Measurements from ENCODE around the gene ELAVL2.
A peak's percentile ranks its signal among the peaks of the same experiment; 100 is the strongest.

ELAVL2 gene

DNA sequence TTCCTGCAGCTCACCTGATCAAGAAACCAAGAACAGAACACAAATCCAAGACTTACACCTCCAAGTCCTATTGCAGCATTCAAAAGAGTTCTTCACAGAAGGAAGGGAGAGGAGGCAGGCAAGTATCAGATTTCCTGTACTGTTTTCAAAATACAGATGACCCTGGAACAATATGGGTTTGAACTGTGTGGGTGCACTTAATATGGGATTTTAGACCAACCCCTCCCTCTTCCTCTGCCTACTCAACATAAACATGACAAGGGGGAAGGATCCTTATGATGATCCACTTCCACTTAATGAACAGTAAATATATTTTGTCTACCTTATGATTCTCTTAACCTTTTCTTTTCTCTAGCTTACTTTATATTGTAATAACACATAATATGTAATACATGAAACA, 104.6 kb downstream of the ELAVL2 start:
- no peak for DNase-seq

DNA sequence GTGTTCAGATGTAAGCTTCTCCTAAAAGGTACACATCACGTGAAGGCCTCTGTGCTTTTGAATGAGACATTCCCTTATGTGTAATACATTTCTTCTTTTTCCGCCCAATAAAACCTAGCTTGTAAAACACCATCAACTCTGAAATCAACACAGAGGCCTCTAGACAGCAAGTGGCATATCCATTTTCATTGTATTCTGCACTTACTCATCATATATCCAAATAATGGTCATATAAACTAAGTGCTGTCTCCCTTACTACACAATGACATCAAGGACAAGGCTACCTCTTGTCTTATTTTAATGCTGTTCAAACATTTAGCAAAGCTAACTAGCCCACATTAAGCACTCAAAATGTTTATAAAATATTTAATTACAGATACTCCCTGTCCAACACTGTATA, 108.5 kb downstream of the ELAVL2 start:
- no peak for DNase-seq

DNA sequence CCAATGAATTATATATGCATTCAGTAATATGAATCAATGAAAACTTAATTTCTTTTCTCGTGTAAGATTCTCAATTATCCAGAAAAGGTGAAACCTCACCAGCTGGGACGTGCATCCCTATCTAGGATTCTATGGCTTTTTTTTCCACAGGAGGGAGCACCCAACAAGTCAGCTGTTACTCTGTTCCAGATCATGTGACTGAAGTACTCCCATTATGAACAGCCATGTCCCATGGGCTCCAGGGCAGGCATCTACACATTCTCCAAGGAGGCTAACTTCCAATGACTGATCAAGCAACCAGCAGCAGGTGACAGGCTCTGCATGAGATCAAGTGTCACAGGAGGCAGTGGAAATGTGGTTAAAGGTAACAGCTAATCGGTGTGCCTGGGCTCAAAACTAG, 118.8 kb downstream of the ELAVL2 start:
- DNase-seq: no peak

DNA sequence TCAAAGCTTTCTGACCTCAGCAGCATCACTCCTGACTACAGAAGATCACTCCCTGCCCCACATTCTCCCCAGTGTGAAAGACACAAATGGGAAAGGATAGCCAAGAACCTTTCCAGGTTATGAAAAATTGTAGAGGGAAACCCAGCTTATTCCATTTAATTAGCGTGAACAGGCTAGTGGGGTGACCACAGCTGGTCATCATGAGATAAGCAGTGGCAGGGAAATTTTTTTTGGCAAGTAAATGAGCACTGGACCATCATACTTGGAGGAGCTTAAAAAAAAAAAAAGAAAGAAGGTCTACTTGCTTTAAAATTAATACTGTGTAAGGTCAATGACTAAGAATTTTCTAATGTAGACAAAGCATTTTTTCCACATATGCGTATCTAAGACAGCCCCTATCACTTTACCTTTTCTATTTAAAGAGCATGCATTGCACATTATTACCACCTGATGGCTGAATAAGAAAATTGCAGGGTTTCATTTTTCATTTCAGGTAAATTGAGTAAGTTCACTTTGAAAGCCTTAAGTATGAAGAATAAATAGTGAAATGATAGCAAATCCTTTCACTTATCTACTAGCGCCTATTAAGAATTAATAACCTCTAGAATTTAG, 123.6 kb downstream of the ELAVL2 start:
- DNase-seq: no peak

DNA sequence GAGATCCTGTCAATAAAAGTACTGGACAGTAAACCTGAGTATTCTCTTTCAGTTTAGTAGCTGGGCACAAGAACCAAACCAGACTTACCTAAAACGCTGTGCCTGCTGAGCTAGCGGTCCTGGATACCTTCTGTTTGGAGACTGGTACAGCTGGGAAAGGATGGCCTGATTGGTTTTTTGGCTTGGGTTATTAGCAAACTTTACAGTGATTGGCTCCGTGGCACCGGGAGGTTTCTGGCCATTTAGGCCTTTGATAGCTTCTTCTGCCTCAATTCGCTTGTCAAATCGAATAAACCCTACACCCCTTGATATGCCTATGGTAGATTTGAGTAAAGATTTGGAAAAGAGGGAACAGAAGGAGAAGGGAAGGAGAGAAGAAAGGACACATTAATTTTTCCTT, 124.7 kb downstream of the ELAVL2 start:
- DNase-seq: peak; percentile 70 to 92

DNA sequence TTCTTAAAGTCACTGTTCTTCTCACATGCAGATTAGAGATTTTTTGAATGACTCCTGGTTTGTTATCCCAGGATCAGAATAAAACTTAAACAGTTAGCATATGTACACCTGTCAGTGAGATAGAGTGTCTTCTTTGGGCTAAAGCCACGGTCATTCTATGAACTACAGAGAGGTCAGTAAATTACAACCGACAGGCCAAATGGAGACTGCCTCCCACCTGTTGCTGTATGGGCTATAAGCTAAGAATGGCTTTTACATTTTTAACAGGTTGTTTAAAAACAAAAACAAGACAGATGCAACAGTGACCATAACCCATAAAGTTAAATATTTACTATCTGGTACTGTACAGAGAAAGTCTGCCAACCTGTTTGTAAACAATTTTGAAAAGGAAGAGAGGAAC, 125.7 kb downstream of the ELAVL2 start:
- DNase-seq: no peak

DNA sequence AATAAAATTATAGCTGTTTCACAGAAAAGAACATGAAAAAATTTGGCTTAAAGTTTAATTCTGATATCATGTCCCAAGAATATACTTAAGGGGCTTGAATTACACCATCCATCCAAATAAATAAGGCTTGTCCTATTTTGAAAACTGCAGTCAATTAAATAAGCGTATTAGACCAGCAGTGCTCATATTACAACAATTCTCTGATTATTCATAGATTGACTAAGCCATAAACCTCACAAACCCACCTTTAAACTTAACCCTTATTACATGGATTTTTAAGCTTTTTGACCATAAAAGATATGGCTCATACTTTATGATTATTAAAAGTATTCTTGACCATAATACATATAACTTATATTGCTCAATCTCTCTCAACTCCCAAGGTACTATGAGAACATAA, 127.9 kb downstream of the ELAVL2 start:
- DNase-seq: no peak

DNA sequence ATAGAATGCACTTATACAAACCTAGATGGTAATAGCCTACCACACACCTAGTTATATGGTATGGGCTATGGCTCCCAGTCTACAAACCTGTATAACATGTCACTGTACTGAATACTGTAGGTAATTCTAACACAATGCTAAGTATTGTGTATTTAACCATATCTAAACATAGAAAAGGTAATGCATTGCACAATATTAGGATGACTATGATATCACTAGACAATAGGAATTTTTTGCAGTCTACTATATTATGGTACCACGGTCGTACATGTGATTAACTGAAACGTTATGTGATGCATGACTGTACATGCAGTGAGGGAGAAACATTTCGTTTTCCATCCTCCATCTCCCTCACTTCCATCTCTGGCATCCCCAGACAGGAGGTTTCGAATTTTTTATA, 130.5 kb downstream of the ELAVL2 start:
- no peak for DNase-seq

DNA sequence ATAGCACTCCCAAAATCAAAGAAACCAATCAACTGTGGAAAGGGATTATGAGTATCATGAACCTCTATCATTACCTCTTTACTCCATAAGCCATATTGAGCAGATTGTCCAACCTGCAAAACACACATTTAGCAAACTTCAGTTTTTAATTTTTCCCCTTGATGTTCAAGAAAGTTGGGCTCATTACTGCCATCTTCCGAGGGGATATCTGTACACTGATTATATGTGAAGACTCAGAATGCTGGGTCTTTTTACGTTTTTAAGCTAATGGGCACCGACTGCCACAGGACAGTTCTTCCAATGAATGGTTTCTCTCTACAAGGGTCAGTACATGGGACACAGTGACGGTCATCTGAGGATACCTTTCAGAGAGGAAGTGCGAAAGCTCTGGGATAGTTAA, 132.7 kb downstream of the ELAVL2 start:
- DNase-seq: no peak

DNA sequence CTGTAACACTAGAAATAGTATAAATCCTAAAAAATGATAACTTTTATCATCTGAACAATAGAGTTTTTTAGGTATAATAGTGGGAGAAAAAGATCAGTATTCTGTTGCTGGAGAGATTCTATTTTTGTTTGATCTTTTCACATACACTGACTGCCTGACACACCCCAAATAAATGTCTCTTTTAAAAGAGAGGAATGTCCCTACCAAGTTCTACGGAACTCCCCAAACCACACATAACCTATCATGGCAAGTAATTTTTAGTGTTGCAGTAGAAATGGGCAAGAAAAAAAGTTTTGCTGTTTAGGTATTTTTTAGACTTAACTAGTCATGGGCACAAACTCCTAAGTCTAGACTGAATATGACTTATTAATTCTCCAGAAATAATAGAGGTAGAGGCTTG, 139.1 kb downstream of the ELAVL2 start:
- no peak for DNase-seq

DNA sequence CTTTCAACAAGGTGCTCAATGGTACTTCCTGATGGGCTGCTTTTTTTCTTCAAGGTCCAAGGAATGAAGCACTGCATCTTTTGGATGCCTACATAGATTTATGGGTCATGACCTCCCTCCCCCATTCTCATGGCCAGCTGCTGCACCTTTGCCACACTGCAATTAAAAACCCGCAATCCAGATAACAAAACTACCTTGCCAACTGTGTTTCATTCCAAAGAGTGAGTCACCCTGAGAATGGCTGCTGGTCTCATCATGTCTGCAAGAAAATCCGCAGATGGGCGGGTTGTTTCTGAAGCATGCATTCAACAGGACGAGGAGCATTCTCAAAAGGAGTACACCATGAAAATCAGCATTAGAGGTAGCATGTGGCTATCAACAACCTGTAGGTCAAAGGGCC, 139.8 kb downstream of the ELAVL2 start:
- no peak for DNase-seq

DNA sequence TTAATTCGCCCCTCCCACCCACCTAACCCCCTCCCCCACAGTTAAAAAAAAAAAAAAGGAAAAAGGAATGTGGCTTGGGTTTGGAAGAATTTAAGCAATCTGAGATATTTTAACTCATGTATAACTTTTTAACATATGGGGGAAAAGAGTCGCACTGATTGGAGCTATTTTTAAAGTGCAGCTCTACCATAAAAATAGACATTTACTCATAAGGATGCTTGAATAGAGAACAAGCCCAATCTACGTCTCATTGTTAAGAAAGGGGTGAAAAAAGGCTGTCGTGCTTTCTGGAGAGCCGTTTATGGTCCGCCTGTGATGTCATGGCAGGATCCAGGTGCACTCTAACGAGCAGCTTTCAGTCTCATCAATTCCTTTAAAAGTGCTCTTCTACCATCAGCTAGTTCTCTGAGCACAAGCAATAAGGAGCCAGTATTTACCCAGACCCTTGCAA, 142.4 kb downstream of the ELAVL2 start:
- no peak for DNase-seq

DNA sequence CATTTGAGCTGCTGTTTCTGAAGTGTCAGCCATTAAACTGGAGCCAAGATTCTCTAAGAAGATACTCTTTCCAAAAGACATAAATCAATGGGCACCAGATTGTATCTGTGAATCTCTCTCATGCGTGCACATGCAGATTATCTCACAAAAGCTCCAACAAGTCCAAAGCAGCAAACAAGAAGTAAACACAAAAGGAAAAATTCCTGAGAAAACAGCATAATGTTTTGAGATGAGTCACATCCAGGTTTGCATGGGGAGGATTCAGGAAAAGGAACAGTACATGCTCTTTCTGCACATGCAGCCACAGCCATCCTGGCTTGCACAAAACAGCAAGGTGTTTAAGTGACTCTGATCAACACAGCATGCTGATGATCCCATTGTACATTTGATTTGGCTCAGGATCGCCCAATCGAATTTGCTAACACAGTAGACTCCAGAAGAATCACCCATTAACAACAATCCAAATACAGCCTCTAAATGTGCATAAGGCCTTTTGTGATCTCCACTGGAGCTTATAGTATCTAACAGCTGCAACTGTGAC, 143.1 kb downstream of the ELAVL2 start:
- DNase-seq: no peak

DNA sequence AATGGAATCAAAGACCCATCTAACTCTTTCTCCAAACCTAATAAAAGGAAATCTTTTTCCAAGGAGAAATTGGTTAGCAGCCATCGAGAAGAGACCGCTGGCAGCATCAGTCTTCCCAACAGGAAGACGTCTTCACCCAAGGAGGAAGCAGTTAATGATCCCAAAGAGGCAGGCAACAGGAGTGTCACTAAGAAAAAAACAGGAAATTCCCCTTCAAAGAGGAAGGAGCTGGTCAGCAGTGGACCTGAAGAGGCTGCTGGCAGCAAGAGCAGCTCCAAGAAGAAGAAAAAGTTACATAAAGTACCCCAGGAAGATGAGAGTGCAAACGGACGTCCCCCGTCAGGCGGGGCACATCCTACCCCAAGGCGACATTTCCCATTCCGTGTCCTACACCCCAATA, 143.7 kb downstream of the ELAVL2 start:
- no peak for DNase-seq

DNA sequence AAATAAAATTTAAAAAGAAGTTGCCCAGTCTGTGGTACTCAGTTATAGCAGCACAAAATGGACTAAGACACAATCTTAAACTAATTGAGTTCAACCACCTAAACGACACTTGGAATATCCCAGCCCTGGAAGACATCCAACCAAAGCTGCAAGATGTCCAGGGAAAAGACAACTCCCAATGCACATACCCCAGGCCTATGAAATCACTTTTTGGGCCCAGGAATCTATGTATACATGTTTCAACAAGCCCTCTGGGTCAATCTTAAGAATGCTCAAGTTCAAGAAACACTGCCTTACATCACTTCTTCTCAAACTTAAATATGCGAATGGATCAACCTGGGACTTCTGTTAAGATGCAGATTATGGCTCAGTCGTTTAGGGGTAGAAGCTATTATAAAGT, 148.6 kb downstream of the ELAVL2 start:
- DNase-seq: no peak

DNA sequence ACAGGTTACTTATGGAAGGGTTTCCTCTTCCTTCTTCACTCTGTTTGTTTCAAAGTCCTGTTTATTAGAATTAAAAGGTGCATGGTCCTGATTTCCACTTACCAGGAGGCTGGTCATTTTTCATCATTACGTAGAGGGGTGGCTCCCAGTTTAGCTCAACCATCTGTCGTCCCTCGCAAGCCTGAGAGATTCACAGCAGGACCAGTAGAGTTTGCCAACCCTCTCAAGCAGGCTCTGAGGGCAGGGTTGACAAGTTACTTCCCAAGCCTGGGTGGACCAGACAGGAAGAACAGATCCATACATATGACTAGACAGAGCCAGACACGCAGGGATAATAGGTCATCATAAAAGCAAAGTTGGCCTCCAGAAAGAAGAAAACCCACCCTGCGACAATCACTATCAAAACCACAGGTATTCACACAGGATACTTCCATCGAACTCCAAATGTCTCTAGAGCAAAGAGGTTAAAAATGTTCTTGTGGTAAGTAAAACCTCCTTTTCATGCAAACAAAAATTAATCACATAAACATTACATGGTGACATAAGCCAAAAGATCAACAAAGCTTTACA, 151.9 kb downstream of the ELAVL2 start:
- peak; percentile 90 for DNase-seq

DNA sequence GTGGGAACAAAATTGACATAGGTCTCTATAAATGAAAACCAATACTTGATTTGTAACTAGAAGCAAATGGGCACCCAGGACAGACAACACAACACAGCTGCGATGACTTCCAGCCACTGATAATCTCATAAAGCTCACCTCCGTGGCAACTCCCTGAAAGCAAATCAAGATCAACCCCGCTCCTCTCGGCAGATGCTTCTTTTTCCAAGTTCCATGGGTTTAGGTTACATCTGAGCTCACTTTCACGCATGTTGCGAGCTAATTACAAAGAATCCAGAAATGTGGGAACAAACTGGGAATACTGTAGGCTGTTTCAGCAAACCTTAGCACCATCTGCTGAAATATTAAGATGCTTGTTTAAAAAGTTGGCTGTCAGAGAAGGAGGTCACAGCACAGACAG, 153.9 kb downstream of the ELAVL2 start:
- no peak for DNase-seq

DNA sequence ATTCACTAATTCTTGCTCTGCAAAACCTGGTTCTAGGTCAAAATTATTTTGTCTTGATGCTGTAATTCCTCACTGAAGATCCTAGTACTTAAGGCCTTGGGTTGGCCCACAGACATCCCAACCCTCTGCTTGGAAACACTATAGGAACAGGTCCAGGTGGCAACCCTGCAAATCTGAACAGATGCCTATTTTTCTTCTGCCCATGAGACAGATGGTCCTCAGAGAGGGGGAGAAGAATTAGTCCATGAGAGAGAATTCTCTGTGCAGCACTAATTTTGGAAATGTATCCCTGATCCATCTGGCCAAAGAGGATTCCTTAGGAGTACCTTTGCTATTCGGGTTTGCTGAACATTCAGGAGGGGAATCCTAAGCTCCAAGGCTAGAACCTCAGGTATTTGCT, 156.3 kb downstream of the ELAVL2 start:
- peak; percentile 78 to 91 for DNase-seq

DNA sequence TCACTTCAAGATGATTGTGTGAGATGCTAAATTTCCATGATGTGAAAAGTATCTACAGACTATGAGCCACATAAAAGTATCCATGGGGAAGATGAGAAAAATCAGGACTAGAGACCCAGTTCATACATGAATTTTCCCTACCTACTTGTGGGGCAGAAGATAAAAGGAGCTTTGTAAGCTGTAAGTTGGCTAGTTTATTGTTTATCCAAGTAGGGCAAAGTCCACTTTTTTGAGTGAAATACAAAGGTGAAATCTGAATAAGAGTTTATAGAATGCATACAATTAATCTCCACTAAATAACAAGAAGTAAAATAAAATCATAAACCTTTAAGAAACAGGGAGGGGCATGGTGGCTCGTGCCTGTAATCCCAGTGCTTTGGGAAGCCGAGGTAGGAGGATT, 160.4 kb downstream of the ELAVL2 start:
- DNase-seq: no peak

DNA sequence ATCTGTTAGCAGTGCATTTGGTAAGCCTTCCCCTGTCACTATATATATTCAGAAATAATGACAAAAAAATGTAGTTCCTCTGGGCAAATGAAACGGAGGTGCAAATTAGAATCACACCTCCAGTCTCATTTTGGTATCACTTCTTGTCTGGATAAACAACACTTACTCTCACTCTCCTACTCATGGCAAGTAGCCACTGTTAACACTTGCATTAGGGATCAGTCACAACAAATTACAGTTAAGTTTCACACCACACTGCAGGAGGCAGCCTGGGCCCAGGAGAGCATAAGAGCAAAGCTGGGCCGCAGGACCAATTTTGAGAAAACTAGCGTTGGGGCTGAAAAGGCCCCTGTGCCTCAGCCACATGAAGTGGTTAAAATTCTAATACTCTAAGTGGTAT, 161.0 kb downstream of the ELAVL2 start:
- no peak for DNase-seq

DNA sequence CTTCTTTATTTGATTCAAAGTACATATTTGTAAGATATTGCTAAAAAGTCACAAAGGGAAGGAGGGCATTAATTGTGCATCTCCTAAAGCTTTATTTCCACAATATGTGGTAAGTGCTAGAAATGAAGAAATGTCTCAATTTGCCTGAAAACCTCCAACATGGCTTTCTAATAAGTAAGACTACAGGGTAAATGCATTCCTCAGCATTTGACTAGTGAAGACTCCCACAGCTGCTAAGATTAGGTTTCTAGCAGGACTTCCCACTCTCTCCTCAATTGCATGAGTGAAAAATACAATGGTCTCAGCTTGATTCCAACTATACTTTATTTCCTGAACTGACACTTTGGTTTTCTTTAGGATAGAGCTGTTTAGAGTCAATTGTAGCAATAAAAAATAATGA, 162.1 kb downstream of the ELAVL2 start:
- no peak for DNase-seq

DNA sequence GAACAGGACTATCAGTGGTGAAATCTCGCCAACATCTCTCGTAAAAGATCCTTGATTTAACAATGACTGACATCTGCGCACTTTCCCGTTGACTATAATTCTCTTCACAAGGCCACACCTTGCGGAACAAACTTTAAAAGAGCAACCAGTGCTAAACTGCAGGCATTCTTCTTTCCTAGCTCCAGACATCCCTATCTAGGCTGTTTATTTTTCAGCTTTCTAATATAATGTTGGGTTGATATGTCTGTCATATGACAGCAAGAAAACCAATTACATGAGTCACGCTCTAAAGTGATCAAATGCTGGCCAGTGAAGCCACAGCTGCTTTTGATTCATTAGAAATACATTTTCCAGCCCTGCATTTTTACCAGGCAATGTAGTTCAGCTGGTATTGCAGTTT, 162.5 kb downstream of the ELAVL2 start:
- DNase-seq: no peak

DNA sequence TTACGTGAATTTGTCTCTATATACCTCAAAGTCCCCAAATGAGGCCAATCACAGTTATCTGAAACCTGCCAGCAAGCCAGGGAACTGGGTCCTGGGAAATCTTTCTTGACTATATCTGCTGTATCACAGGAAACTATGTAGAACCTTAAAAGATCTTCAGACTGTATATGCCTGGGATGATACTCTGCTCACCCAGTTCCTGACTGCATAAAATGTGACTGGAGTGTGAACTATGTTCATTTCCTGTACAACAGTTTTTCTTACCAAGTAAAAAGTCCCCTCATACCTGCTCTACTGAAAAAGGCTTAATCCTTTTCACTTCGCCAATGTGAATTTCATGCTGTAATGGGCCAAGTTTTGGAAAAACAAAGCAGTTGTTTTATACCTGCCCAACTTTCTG, 162.9 kb downstream of the ELAVL2 start:
- no peak for DNase-seq

DNA sequence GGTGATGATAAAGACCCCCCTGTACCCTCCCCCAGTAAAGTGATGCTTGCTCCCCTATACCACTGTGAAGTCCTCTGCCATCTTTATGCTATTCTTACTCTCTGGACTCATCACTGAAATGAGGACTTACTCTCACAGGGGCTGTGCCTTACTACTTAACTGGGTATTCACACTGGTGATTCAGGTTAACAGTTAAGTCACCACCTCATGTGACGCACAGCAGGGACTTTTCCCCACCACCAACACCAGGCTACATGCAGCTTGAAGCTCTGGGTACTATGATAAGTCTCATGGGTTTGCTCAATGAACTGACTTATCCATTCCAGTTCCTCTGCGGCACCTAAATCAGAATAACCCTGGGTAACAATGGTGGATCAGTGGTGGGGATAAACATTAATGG, 163.7 kb downstream of the ELAVL2 start:
- no peak for DNase-seq

DNA sequence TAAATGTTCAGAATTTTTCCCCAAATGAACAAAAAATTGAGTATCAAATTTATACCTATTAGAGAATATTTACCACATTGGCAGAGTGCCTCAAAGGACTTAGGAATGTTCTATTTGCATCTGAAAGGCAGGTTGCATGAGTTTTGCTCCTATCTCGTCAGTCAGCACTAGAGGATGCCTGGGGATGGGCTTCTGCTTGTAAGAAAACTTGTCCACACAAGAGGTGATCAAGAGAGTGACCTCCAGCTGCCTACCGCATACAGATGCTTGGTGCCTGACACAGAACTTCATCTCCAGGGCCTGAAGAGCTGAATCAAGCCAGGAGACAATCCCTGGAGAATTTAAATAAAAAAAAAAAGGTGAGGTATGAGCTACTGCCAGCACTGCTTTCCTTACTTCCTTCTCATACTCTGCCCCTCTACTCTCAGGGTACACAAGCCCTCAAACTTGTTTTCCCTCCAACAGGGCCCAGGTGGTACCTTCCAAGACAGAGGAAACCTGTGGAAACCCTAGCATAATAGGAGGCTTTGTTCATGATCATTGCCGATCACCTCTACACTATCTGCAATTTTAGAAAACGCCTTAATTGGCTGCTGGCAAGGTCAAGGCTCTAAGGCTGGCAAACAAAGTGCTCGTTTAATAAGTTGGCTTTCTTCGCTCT, 166.6 kb downstream of the ELAVL2 start:
- no peak for DNase-seq

All from cerebellar nuclear complex (tissue), 1 donor.